ENCODE data around the gene MAP1B. TPM values are rescaled to one million over a fixed set of nuclear protein-coding genes. Genes with fewer than 3 reads are reported as not detected.
A peak's percentile ranks its signal among the peaks of the same experiment; 100 is the strongest.

Gene MAP1B
- total RNA-seq, 3 donors from 2014 or later, result 258 to 2,233 (median 271) TPM

DNA sequence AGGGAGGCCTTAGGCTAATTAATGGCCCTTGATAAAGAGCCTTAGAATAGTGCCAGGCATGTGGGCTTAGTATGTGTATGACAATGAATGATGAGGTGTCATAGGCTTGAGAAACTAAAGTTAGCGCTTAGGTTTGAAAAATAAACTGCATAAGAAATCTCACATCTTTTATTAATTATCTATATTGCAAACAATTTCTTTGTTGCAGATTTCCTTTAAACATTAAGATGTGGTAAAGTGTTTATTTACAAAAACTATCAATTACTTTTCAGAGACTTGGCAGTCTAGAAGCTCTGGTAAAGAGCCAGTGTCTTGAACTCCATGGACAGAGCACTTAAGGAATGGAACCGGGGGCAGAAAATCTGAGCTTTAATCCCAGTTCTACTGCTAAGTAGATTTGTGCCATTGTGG lies 23.1 kb downstream of the MAP1B start:
- intact Hi-C loops (cut with DNase I; ENCODE audit: low total_unique reads), result no loop called here
- H3K27me3 ChIP-seq, result no peaks in the 10 kb centered on the region
- no peak for TF ChIP-seq POLR2A (IDR thresholded peaks at IDR 0.05)
- TF ChIP-seq POLR2AphosphoS5 (IDR thresholded peaks at IDR 0.05), result no peak
- TF ChIP-seq, protein P1, sequence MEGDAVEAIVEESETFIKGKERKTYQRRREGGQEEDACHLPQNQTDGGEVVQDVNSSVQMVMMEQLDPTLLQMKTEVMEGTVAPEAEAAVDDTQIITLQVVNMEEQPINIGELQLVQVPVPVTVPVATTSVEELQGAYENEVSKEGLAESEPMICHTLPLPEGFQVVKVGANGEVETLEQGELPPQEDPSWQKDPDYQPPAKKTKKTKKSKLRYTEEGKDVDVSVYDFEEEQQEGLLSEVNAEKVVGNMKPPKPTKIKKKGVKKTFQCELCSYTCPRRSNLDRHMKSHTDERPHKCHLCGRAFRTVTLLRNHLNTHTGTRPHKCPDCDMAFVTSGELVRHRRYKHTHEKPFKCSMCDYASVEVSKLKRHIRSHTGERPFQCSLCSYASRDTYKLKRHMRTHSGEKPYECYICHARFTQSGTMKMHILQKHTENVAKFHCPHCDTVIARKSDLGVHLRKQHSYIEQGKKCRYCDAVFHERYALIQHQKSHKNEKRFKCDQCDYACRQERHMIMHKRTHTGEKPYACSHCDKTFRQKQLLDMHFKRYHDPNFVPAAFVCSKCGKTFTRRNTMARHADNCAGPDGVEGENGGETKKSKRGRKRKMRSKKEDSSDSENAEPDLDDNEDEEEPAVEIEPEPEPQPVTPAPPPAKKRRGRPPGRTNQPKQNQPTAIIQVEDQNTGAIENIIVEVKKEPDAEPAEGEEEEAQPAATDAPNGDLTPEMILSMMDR (IDR thresholded peaks at IDR 0.05), result no peak
- H3K9me3 ChIP-seq, result no peaks in the 10 kb centered on the region
- no peak overlapping the region for H3K27ac ChIP-seq
- H3K36me3 ChIP-seq, result no peaks in the 10 kb centered on the region
- H3K4me3 ChIP-seq, result no peak overlapping the region
- no peak for DNase-seq (ENCODE audit: low spot score in 2 of 2)
- H3K4me1 ChIP-seq, result no peaks in the 10 kb centered on the region

DNA sequence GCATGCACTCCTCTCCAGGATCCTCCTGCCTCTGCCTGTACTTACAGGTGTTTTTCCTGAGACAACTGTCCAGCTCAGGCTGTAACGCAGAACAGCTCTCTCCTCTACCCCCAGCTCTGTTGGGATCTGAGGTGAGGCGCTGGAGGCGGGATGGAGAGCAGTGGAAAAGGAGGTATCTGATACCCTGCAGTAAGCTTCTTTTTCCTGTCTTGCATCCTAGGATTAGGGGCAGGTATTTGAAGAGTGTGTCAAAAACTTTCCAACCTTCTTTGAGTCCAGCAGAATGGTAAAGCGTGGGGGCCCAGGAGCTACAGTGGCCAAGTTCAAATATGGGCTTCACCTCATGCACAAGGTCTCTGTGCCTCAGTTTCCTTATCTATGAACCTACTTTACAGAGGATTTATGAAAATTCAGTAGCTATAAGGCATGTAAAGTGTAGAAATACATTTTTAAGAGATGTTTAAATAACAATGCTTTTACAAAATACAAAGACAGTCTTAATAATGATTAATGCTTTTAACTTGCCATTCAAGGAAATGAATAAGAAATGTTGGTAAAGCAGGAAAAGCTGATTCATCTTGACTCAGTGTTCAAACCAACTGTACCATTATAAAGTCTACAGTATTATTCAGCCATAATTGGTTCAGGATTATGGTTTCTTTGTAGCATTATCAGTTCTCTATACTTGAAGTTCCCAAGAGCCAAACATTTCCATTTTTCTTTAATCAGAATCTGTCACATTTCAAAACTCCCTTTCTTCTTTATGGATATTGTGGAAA lies 26.1 kb downstream of the MAP1B start:
- Histone ChIP-seq H3K4me1 (no peaks in the 10 kb centered on the region), H3K4me3 (no peak overlapping the region), H3K27ac (no peak overlapping the region), H3K36me3 (no peaks in the 10 kb centered on the region), H3K9me3 (no peaks in the 10 kb centered on the region), H3K27me3 (no peaks in the 10 kb centered on the region)
- no peak for TF ChIP-seq POLR2A (IDR thresholded peaks at IDR 0.05)
- TF ChIP-seq, protein P1 (IDR thresholded peaks at IDR 0.05), result no peak
- TF ChIP-seq POLR2AphosphoS5 (IDR thresholded peaks at IDR 0.05), result no peak
- no peak for DNase-seq (ENCODE audit: low spot score in 2 of 2)
- intact Hi-C loops (cut with DNase I; ENCODE audit: low total_unique reads), result no loop called here

DNA sequence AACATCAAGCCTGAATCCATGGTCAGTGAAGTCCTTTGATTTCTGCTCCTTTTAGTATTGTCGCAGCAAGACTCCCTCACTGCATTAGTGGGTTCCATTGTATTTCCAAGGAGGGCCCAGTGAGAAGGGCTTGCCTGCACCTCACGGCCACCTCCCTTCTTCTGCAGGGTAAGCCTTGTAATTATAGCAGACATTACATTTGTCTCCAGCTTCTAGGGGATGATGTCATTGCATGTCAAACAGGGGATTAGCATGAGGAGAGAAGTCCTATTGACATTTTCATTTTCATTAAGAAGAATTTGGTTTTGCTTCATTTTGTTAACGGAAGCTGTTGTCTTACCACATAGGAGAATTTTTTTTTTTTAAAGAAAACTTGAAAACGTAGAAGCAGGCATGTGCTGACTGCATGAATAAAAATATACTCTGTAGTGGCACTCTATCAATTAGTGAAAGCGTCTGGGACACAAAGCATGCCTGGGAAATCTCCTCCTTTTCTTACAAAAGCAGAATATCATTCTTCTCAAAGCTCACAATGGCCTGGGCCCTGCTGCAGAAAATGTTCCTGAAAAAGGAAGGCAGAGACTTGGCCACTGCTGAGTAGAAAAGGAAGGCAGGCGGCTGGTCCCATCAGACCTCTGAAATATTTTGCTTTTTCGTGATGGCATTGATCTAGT lies 27.1 kb downstream of the MAP1B start:
- TF ChIP-seq POLR2AphosphoS5 (IDR thresholded peaks at IDR 0.05) (no peak), POLR2A (IDR thresholded peaks at IDR 0.05) (no peak)
- TF ChIP-seq, protein P1 (IDR thresholded peaks at IDR 0.05), result no peak
- no peak overlapping the region for H3K27ac ChIP-seq
- no peaks in the 10 kb centered on the region for H3K36me3 ChIP-seq
- DNase-seq (ENCODE audit: low spot score in 2 of 2), result no peak
- no peaks in the 10 kb centered on the region for H3K9me3 ChIP-seq
- H3K27me3 ChIP-seq, result no peaks in the 10 kb centered on the region
- no peak overlapping the region for H3K4me3 ChIP-seq
- intact Hi-C loops (cut with DNase I; ENCODE audit: low total_unique reads), result no loop called here
- no peaks in the 10 kb centered on the region for H3K4me1 ChIP-seq

DNA sequence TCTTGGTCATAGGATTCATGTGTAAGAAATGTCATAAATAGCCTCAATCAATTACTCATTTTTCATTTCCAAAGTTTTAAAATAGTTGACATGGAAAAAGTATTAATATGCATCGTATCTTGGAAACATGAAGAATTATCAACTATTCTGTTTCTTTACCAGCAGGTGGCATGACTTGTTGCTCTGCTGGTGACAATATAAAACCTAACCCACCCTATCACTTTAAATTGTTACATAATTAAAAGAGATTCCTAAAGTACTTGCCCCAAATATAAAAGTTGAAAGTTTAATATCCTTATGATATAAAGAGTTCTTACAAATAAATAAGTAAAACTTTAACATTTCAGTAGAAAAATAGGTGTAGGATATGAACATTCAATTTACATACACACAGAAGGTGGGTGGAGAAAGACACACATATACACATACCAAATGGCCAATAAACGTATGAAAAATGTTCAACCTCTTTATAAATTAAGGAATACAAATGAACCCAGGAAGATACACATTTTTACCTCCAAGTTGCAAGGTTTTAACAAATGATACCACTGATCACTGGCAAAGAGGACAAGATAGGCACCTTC lies 30.6 kb downstream of the MAP1B start:
- H3K27me3 ChIP-seq, result no peaks in the 10 kb centered on the region
- TF ChIP-seq, protein P1 (IDR thresholded peaks at IDR 0.05), result peak in 2 of 3 donors; percentile 51 to 52
- TF ChIP-seq POLR2AphosphoS5 (IDR thresholded peaks at IDR 0.05), result no peak
- no peak for TF ChIP-seq POLR2A (IDR thresholded peaks at IDR 0.05)
- DNase-seq (ENCODE audit: low spot score in 2 of 2), result no peak
- no peak overlapping the region for H3K4me3 ChIP-seq
- H3K27ac ChIP-seq, result no peak overlapping the region
- intact Hi-C loops (cut with DNase I; ENCODE audit: low total_unique reads), result no loop called here
- no peaks in the 10 kb centered on the region for H3K9me3 ChIP-seq
- no peaks in the 10 kb centered on the region for H3K36me3 ChIP-seq
- H3K4me1 ChIP-seq, result no peaks in the 10 kb centered on the region
